Choroid plexus epithelial cell (primary cell): ENCODE data around the gene NPR3.
A peak's percentile ranks its signal among the peaks of the same experiment; 100 is the strongest.

Source experiments
- DNase-seq: peaks from one replicate; pipeline ENCODE4 v3.0.0-alpha.2; 2010; ENCODE audit warnings: low read depth
- H3K4me3 ChIP-seq: 2 replicates; pipeline ENCODE4 v1.5.1; 2011; ENCODE audit warnings: low read depth, mild to moderate bottlenecking, control low read depth, low read length, moderate library complexity
- TF ChIP-seq, protein P1 (sequence below): conservative IDR thresholded peaks from 2 replicates; pipeline ENCODE4 v1.5.1; 2011; ENCODE audit warnings: low read depth, mild to moderate bottlenecking, control low read depth, inconsistent platforms, low read length, moderate library complexity

The NPR3 gene

DNA sequence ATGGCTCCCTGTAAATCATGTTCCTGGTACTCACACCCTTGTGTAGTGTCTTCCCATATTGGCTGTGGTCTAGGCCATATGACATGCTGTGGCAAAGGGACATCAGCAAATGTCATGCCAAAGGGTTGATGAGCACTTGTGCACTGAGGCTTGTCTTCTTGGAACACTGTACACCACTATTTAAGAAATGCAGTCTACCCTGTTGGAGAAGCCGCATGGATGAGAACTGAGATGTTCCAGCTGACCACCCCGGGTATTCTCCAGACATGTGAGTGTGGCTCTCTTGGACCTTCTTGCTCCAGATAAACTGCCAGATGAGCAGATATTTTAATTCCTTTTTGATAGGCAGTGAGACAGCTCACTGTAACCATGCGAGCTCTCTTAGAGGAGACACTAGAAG, 20.5 kb upstream of the NPR3 start:
- H3K4me3 ChIP-seq: no peak overlapping the region
- TF ChIP-seq, protein P1, sequence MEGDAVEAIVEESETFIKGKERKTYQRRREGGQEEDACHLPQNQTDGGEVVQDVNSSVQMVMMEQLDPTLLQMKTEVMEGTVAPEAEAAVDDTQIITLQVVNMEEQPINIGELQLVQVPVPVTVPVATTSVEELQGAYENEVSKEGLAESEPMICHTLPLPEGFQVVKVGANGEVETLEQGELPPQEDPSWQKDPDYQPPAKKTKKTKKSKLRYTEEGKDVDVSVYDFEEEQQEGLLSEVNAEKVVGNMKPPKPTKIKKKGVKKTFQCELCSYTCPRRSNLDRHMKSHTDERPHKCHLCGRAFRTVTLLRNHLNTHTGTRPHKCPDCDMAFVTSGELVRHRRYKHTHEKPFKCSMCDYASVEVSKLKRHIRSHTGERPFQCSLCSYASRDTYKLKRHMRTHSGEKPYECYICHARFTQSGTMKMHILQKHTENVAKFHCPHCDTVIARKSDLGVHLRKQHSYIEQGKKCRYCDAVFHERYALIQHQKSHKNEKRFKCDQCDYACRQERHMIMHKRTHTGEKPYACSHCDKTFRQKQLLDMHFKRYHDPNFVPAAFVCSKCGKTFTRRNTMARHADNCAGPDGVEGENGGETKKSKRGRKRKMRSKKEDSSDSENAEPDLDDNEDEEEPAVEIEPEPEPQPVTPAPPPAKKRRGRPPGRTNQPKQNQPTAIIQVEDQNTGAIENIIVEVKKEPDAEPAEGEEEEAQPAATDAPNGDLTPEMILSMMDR: no peak
- DNase-seq: no peak

DNA sequence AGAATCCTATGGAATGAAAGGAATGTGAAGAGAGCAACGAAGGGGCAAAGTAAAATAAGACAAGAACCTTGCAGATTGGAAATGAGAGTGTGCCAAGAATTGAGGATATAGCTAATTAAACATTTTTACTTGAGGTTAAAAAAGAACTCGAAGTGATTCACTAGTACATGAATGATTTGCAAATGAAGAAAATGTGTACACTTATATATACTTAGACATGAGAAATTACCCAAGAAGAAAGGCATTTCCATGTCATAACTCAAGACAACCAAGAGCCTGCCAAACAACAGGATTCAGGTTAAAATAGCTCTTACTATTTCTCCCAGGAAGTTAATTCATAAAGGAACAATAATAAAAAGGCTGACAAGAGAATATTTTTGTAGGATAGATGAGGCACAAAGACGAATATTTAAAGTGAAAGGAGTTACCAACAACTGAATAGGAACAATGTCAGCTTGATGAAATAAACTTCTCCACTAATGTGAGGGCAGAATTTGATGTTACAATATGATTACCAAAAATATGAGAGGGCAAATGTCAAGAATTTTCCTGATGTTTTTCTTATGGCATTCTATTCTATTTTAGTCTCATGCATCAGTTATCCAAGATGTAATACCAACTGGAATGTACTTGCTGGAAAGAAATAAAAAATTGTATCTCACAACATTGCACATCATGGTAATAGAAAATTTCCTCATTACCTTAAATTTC, 18.9 kb upstream of the NPR3 start:
- TF ChIP-seq, protein P1: no peak
- H3K4me3 ChIP-seq: no peak overlapping the region
- peak; percentile 83 for DNase-seq

DNA sequence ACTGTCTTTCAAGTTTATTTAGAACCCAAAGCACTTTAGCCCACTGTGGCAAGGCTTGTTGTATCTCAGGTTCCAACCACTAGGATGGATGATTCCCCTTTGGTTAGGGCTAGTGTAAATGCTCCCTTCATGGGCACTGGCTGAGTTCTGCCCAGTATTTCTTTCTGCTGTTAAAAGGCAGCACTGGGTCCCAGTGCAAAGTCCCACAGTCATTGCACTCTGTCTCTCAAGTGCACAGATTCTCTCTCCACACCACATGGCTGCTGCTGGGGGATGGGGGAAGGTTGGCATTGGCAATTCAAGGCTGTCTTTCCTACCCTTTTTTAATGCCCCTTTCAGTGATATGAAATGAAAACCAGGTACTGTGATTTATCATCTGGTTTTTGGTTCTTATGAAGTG, 7.2 kb upstream of the NPR3 start:
- TF ChIP-seq, protein P1: no peak
- DNase-seq: no peak

DNA sequence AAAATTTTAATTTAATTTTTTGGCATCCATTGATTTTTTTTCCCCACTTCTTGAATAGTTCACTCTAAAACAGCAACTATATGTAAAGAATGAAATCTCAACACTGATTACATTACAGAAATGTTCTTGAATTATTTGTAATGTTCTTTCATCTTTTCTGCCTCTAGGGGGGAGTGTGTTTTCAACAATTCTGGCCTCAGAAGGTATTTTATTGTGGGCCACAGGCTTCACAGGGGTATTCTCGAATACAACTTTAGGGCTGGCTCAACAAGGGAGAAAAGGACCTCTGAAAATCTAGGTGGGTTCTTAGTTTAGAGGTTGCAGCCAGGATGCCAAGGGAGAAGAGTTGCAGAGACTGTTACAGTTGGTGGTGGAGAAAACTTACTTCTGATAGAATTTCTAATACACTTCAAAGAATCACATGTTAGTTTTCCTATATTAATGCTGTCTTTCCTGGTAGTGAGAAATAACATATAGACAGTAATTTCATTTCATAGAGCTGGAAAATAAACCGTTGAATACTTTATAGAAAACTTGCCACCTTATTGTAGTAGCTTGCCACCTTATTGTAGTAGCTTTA, 3.6 kb upstream of the NPR3 start:
- H3K4me3 ChIP-seq: no peak overlapping the region
- TF ChIP-seq, protein P1: peak; percentile 64
- DNase-seq: peak; percentile 67

More for the DNA sequence above, 7.2 kb upstream of the NPR3 start:
- H3K4me3 ChIP-seq: no peak overlapping the region

DNA sequence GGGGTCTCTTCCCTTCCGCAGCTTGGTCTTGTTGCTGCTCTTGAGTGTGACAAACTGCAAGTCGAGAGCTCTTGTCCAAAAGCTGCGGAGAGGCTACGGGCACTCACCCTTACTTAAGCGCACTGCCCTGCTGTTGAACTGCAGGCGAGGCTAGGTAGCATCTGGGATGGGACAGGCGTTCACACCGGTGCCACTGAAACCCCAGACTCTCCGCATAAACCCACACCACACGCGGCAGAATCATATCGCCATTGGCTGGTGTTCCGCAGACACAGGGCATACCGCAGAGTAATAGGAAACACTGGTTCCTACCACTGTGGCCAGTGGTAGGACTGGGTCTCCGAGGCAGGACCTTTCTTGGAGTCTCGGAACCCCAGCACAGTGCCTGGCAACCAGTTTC, 2.2 kb upstream of the NPR3 start:
- H3K4me3 ChIP-seq: no peak overlapping the region
- no peak for DNase-seq
- TF ChIP-seq, protein P1: no peak

DNA sequence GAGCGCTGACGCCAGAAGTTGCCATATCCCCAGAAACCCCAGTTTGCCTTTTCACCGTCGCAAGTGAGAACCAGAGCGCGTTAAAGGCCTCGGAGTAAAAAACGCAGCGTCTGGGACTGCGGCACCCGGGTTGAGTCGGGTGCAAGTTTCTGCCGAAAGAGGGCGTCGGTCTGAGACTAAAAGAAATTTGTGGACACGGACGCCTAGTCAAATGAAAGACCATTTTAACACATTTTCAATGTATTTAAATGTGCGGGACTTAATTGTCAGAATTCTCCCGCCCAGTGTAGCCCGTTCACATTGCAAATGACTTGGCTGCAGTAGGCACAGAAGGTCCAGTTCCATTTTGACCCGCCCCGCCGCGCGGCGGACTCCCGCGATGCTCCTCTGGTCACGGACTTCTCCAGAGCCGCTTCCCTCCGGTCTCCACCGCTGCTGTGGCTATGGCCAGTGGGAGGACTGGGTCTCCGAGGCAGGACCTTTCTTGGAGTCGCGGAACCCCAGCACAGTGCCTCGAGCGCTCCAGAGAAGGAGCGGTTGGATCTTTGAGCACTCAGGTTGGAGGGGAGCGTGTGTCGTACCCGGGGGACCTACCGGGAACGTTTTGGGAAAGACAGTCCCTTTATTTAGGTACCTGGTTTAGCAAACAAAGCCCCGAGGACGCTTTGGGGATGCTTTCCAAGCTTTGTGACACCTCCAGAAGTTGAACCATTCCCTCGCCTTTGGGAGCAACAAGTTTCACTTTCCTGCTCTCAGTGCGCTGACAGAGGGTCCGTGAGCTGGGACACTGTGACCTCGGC, 1.2 kb upstream of the NPR3 start:
- peak; percentile 85 for DNase-seq
- TF ChIP-seq, protein P1: peak; percentile 86
- peak overlapping the region; percentile 70 for H3K4me3 ChIP-seq
